IPS-20b (cell line): Measurements from ENCODE around the gene LRP11.
"Not testable (repeated sequence)": the region's sequence is repeated elsewhere in the genome, so short reads cannot be mapped to it uniquely, and the experiment has no call there.

Experiments used
- H3K27ac ChIP-seq: one replicate; pipeline ENCODE4 v1.5.1; 2013; ENCODE audit warnings: low read length
- H3K27me3 ChIP-seq: 2 replicates; pipeline ENCODE4 v1.6.1; 2013; ENCODE audit warnings: mild to moderate bottlenecking, low read length, inconsistent platforms; ENCODE audit not compliant: insufficient read depth
- H3K36me3 ChIP-seq: 2 replicates; pipeline ENCODE4 v1.6.1; 2013; ENCODE audit warnings: low read depth, mild to moderate bottlenecking, inconsistent platforms, low read length, moderate library complexity; ENCODE audit not compliant: insufficient read depth
- H3K4me1 ChIP-seq: 2 replicates; pipeline ENCODE4 v1.6.1; 2013; ENCODE audit warnings: mild to moderate bottlenecking, control low read depth, inconsistent platforms, low read length, moderate library complexity; ENCODE audit not compliant: insufficient read depth
- H3K4me3 ChIP-seq: 2 replicates; pipeline ENCODE4 v1.5.1; 2013; ENCODE audit warnings: mild to moderate bottlenecking, low read length, inconsistent platforms
- H3K9ac ChIP-seq: 2 replicates; pipeline ENCODE4 v1.6.1; 2013; ENCODE audit warnings: low read depth, mild to moderate bottlenecking, inconsistent platforms, low read length, moderate library complexity
- H3K9me3 ChIP-seq: 2 replicates; pipeline ENCODE4 v1.6.1; 2013; ENCODE audit warnings: mild to moderate bottlenecking, low read depth, low read length, inconsistent platforms; ENCODE audit not compliant: insufficient read depth

The LRP11 gene

GRCh38 chr6:149897015-149897697 lies 33.0 kb upstream of the LRP11 start:
- Histone ChIP-seq H3K36me3 (no peaks in the 10 kb centered on the region), H3K4me3 (no peak overlapping the region), H3K27ac (no peak overlapping the region), H3K9me3 (no peaks in the 10 kb centered on the region), H3K27me3 (peaks cover 4% of the 10 kb centered on the region; the same call in 1 of the 2 replicates), H3K4me1 (no peaks in the 10 kb centered on the region), H3K9ac (no peak overlapping the region)

GRCh38 chr6:149896491-149896890 lies 32.3 kb upstream of the LRP11 start:
- Histone ChIP-seq H3K9ac (no peak overlapping the region), H3K36me3 (no peaks in the 10 kb centered on the region), H3K27me3 (peaks cover 4% of the 10 kb centered on the region; the same call in 1 of the 2 replicates), H3K9me3 (no peaks in the 10 kb centered on the region), H3K27ac (no peak overlapping the region), H3K4me1 (no peaks in the 10 kb centered on the region), H3K4me3 (no peak overlapping the region)

DNA sequence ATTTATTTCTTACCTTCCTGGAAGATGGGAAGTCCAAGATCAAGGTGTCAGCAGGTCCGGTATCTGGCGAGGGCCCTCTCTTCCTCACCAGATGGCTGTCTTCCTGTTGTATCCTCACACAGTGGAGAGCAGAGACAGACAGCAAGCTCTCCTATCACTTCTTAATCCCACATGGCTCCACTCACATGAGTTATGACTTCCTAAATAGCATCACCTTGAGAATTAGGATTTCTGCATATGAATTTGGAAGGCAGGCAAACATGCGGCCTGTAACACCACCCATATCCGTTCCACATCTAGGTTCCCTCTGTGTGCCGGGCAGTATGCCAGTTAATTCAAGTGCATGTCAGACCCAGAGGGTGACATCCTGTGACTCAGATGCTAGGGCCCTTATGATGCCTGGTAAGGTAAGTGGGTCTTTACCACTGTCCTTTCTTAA lies 31.7 kb upstream of the LRP11 start:
- H3K4me1 ChIP-seq, result no peaks in the 10 kb centered on the region
- H3K27ac ChIP-seq, result no peak overlapping the region

GRCh38 chr6:149895048-149895590 lies 31.0 kb upstream of the LRP11 start:
- no peak overlapping the region for H3K9ac ChIP-seq

More for the DNA sequence above, 31.7 kb upstream of the LRP11 start:
- H3K4me3 ChIP-seq, result no peak overlapping the region
- no peaks in the 10 kb centered on the region for H3K9me3 ChIP-seq
- H3K36me3 ChIP-seq, result no peaks in the 10 kb centered on the region
- peaks cover 4% of the 10 kb centered on the region; the same call in 1 of the 2 replicates for H3K27me3 ChIP-seq
- H3K9ac ChIP-seq, result no peak overlapping the region

DNA sequence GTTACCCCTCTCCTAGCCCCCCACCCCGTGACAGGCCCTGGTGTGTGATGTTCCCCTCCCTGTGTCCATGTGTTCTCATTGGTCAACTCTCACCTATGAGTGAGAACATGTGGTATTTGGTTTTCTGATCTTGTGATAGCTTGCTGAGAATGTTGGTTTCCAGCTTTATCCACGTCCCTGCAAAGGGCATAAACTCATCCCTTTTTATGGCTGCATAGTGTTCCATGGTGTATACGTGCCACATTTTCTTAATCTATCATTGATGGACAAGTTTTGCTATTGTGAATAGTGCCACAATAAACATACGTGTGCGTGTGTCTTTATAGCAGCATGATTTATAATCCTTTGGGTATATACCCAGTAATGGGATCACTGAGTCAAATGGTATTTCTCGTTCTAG lies 27.7 kb upstream of the LRP11 start:
- not testable (repeated sequence) for H3K4me3 ChIP-seq, H3K27ac ChIP-seq, H3K36me3 ChIP-seq, H3K9me3 ChIP-seq, H3K27me3 ChIP-seq, H3K4me1 ChIP-seq, H3K9ac ChIP-seq

More at GRCh38 chr6:149895048-149895590, 31.0 kb upstream of the LRP11 start:
- Histone ChIP-seq H3K4me1 (no peaks in the 10 kb centered on the region), H3K36me3 (no peaks in the 10 kb centered on the region), H3K27ac (no peak overlapping the region), H3K27me3 (peaks cover 4% of the 10 kb centered on the region; the same call in 1 of the 2 replicates), H3K4me3 (no peak overlapping the region), H3K9me3 (no peaks in the 10 kb centered on the region)

DNA sequence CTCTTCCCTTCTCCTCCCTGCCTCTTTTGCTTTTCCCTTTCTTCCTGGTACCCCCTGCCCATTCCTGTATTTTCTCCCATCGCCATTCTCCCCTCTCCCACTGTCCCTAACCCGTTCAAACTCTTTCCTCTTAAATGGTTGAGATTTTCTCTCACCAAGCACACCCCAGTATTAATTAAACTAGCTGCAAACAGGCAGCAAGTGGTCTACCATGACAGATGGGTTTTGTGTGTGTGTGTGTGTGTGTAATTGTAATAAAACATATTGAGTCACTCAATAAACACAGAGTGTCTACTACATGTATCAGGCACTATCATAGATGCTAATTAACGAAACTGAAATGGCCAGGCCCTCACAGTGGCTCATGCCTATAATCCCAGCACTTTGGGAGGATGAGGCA lies 27.1 kb upstream of the LRP11 start:
- Histone ChIP-seq H3K9ac (no peak overlapping the region), H3K27ac (no peak overlapping the region), H3K4me3 (no peak overlapping the region), H3K36me3 (no peaks in the 10 kb centered on the region), H3K4me1 (no peaks in the 10 kb centered on the region), H3K9me3 (no peaks in the 10 kb centered on the region), H3K27me3 (no peaks in the 10 kb centered on the region)

- Histone ChIP-seq H3K27ac (no peak overlapping the region), H3K27me3 (peaks cover 1% of the 10 kb centered on the region; the same call in 1 of the 2 replicates), H3K4me1 (no peaks in the 10 kb centered on the region), H3K9ac (no peak overlapping the region), H3K36me3 (no peaks in the 10 kb centered on the region), H3K9me3 (no peaks in the 10 kb centered on the region), H3K4me3 (no peak overlapping the region)
These were observed 26.5 kb upstream of the LRP11 start for GRCh38 chr6:149890629-149891045.

GRCh38 chr6:149889326-149889725 lies 25.2 kb upstream of the LRP11 start:
- no peak overlapping the region for H3K9ac ChIP-seq
- no peak overlapping the region for H3K4me3 ChIP-seq
- no peak overlapping the region for H3K27ac ChIP-seq
- H3K4me1 ChIP-seq, result no peaks in the 10 kb centered on the region
- no peaks in the 10 kb centered on the region for H3K9me3 ChIP-seq
- no peaks in the 10 kb centered on the region for H3K36me3 ChIP-seq
- peaks cover 14% of the 10 kb centered on the region for H3K27me3 ChIP-seq

DNA sequence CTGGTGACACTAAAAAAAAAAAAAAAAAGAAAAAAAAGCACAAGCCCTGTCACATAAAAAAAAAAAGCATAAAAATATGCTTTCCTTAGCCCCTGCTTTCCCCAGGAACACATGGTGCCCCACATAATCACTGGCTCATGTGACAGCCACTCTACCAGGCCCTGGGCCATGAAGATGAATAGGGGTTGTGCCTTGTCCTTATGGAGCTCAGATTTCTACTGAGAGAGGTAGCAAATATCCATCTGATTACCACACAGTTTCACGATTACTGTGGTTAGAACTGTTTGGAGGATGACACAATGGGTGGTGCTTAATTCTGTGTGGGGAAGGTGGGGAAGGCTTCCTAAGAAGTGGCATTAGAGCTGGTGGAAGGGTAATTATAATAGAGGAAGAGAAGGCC lies 24.5 kb upstream of the LRP11 start:
- H3K9me3 ChIP-seq, result no peaks in the 10 kb centered on the region
- H3K36me3 ChIP-seq, result no peaks in the 10 kb centered on the region
- no peak overlapping the region for H3K27ac ChIP-seq
- no peak overlapping the region for H3K4me3 ChIP-seq
- no peak overlapping the region for H3K9ac ChIP-seq
- no peaks in the 10 kb centered on the region for H3K4me1 ChIP-seq
- peaks cover 19% of the 10 kb centered on the region for H3K27me3 ChIP-seq

DNA sequence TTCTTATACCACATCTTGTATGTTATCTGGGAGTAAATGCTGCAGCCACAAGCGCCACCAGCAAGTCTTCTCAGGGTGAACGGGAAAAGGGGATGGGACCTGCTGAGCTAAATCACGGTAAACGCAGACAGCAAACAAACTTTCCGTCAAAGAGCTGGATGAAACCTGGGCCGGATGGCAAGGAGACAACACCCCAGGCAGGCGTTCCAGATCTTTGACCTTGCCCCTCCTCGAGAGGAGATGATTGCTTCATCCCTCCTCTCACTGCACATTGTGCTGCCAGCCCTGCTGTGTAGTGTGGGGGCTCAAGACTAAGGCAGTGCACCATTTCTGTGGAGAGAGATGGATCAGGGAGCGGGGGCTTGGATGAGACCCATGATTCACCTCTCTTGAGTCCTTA lies 23.9 kb upstream of the LRP11 start:
- peaks cover 22% of the 10 kb centered on the region for H3K27me3 ChIP-seq
- H3K36me3 ChIP-seq, result no peaks in the 10 kb centered on the region
- H3K9me3 ChIP-seq, result no peaks in the 10 kb centered on the region
- no peak overlapping the region for H3K9ac ChIP-seq
- no peak overlapping the region for H3K27ac ChIP-seq
- H3K4me1 ChIP-seq, result no peaks in the 10 kb centered on the region
- no peak overlapping the region for H3K4me3 ChIP-seq

DNA sequence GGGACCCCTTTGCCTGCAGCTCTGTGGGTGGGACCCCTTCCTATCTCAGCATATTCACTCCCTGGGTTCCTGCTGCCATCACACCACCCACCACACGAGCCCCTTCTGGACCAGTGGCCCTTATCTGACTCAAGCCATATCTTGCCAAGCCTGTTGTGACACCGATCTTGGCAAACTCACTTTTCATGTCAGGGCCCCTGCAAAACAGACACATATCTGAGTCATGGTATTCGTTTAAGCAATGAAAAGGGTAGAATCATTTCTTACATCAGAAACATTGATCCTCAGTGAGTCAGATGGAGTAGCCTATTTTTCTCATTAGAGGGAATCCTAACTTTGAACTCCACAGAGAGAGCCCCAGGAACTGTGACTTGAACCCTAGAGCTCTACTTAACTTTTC lies 23.2 kb upstream of the LRP11 start:
- Histone ChIP-seq H3K4me3 (no peak overlapping the region), H3K36me3 (no peaks in the 10 kb centered on the region), H3K9me3 (no peaks in the 10 kb centered on the region), H3K27ac (no peak overlapping the region), H3K4me1 (no peaks in the 10 kb centered on the region), H3K27me3 (peaks cover 22% of the 10 kb centered on the region), H3K9ac (no peak overlapping the region)

DNA sequence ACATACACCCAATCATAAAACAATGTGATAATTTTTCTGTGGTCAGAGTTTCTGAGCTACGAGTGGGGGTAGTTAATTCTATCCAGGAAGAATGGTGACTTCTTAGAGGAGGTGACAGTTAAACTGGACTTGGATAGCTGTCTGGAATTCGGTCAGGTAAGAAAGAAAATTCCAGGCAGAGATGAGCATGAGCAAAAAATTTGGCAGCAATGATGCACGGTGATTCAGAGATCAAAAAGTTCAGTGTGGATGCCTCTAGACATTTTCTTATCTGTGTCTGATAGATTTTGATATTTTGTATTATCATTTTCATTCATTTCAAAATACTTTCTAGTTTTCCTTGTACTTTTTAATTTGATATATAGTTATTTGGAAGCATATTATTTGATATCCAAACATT lies 21.7 kb upstream of the LRP11 start:
- H3K27ac ChIP-seq, result no peak overlapping the region
- H3K9me3 ChIP-seq, result no peaks in the 10 kb centered on the region
- peaks cover 22% of the 10 kb centered on the region for H3K27me3 ChIP-seq
- no peak overlapping the region for H3K9ac ChIP-seq
- H3K4me1 ChIP-seq, result no peaks in the 10 kb centered on the region
- no peaks in the 10 kb centered on the region for H3K36me3 ChIP-seq
- H3K4me3 ChIP-seq, result no peak overlapping the region
